K562 (cell line): ENCODE results near the gene SFSWAP. TPM values are rescaled to one million over a fixed set of nuclear protein-coding genes. Genes with fewer than 3 reads are reported as not detected.

Source experiments
- BCLAF1 ChIP-seq, 2 experiments: fragments of 450-650 bp in 1 of 2; IDR thresholded peaks; 2 replicates each; pipeline ENCODE4 v1.6.1; 2011 to 2017; ENCODE audit warnings: low read depth in 2 of 2, antibody characterized with exemption in 1 of 2, borderline replicate concordance in 1 of 2, low read length in 1 of 2, mild to moderate bottlenecking in 1 of 2, mixed read lengths in 1 of 2; ENCODE audit not compliant: control insufficient read depth in 1 of 2
- CTBP1 ChIP-seq: fragments of 450-650 bp; IDR thresholded peaks from 2 replicates; pipeline ENCODE4 v1.6.1; 2016; ENCODE audit warnings: borderline replicate concordance
- DLX4 ChIP-seq: fragments of 250-450 bp; sonication (Bioruptor Pico); IDR thresholded peaks from 2 replicates; pipeline ENCODE4 v1.6.1; 2021; ENCODE audit warnings: mild to moderate bottlenecking
- DNMT1 ChIP-seq: fragments of 450-650 bp; IDR thresholded peaks from 2 replicates; pipeline ENCODE4 v1.6.1; 2016; ENCODE audit warnings: antibody characterized with exemption, mild to moderate bottlenecking
- E2F6 ChIP-seq, 2 experiments: IDR thresholded peaks; 2 replicates each; pipeline ENCODE4 v1.6.1; 2011; ENCODE audit warnings: borderline replicate concordance in 1 of 2, control low read depth in 1 of 2, low read depth in 1 of 2, low read length in 1 of 2, mild to moderate bottlenecking in 1 of 2, mixed read lengths in 1 of 2, moderate library complexity in 1 of 2; ENCODE audit not compliant: insufficient read depth in 1 of 2, insufficient read length in 1 of 2, poor library complexity in 1 of 2, severe bottlenecking in 1 of 2; ENCODE audit errors: extremely low read depth in 1 of 2
- FOXJ3 ChIP-seq: sonication (generic); formaldehyde crosslinking; IDR thresholded peaks from 2 replicates; pipeline ENCODE4 v1.4.0; 2020; ENCODE audit warnings: mild to moderate bottlenecking, missing genetic modification reagents
- HDAC6 ChIP-seq: IDR thresholded peaks from 2 replicates; pipeline ENCODE4 v1.6.1; 2012; ENCODE audit warnings: low read depth, mild to moderate bottlenecking, control low read depth, inconsistent platforms, low read length, moderate library complexity
- KDM5B ChIP-seq: fragments of 200-600 bp; sonication (generic); IDR thresholded peaks from 2 replicates; pipeline ENCODE4 v1.6.1; 2012; ENCODE audit warnings: low read depth, mild to moderate bottlenecking, moderate library complexity, low read length, control low read depth, inconsistent platforms; ENCODE audit not compliant: insufficient replicate concordance
- MGA ChIP-seq: fragments of 450-650 bp; IDR thresholded peaks from 2 replicates; pipeline ENCODE4 v1.6.1; 2016; ENCODE audit warnings: mild to moderate bottlenecking, moderate library complexity
- ZNF274 ChIP-seq: IDR thresholded peaks from 2 replicates; pipeline ENCODE4 v1.6.1; 2011; ENCODE audit warnings: low read depth, mild to moderate bottlenecking, low read length, moderate library complexity, borderline replicate concordance
- ZNF444 ChIP-seq: fragments of 250-450 bp; sonication (Bioruptor Pico); IDR thresholded peaks from 2 replicates; pipeline ENCODE4 v1.4.0; 2020; ENCODE audit warnings: mild to moderate bottlenecking, moderate library complexity
- polyA plus RNA-seq, 8 experiments: library from polyadenylated mRNA; depleted of rRNA in 4 of 8; stranded (reverse) in 5 of 8; unstranded in 3 of 8; fragments of >200 nt; fragmentation: Nextera tagmentation in 2 of 8; fragmentation: Illumina TruSeq in 1 of 8; extraction: Ambion mirVana in 2 of 8; extraction: Trizol in 1 of 8; gene quantifications; 2 replicates each; pipeline versions ENCODE4 v1.2.1 to v1.2.3, GENCODE V29; 2011 to 2014; ENCODE audit warnings: inconsistent platforms in 1 of 8, missing spikeins in 1 of 8
- total RNA-seq, 7 experiments: library from RNA; depleted of rRNA in 6 of 7; stranded (reverse); fragments of >200 nt in 6 of 7; fragmentation: Illumina TruSeq in 2 of 7; extraction: Trizol in 2 of 7; gene quantifications; 2 replicates each; pipeline versions ENCODE4 v1.2.1 to v1.2.3, GENCODE V29; 2011 to 2021; ENCODE audit warnings: low replicate concordance in 1 of 7

SFSWAP gene
- total and polyA plus RNA-seq, 9 of the 15 experiments (the other 6 are each of a cell fraction or from before 2014, with no cell fraction given): 2.4 to 60.4 (median 32.6) TPM

- TF ChIP-seq MGA: peak; percentile 52
- TF ChIP-seq HDAC6: no peak
- no peak for TF ChIP-seq FOXJ3 (CRISPR knock-in tag)
- TF ChIP-seq ZNF274: no peak
- TF ChIP-seq DNMT1: no peak
- TF ChIP-seq BCLAF1 (IDR thresholded peaks at IDR 0.05; ENCODE audit: borderline replicate concordance in 1 of 2, control insufficient read depth in 1 of 2, low read depth in 2 of 2, low read length in 1 of 2): no peak
- TF ChIP-seq CTBP1: no peak
- TF ChIP-seq E2F6 (IDR thresholded peaks at IDR 0.05; ENCODE audit: borderline replicate concordance in 1 of 2, extremely low read depth in 1 of 2, insufficient read depth in 1 of 2, insufficient read length in 1 of 2, low read depth in 1 of 2, low read length in 1 of 2, poor library complexity in 1 of 2, severe bottlenecking in 1 of 2): peak; percentile 15 to 71
- no peak for TF ChIP-seq KDM5B
- no peak for TF ChIP-seq DLX4 (CRISPR knock-in tag)
- TF ChIP-seq ZNF444 (CRISPR knock-in tag): no peak
These were observed 137.9 kb downstream of the SFSWAP start (continued) for GRCh38 chr12:131848753-131849152.
